Measurements from ENCODE around the gene NRIP3. TPM values are rescaled to one million over a fixed set of nuclear protein-coding genes. Genes with fewer than 3 reads are reported as not detected.
"Not testable (repeated sequence)": the region's sequence is repeated elsewhere in the genome, so short reads cannot be mapped to it uniquely, and the experiment has no call there.

The NRIP3 gene
- total RNA-seq, 2 experiments from 2014 or later: 2.1 to 2.2 TPM

DNA sequence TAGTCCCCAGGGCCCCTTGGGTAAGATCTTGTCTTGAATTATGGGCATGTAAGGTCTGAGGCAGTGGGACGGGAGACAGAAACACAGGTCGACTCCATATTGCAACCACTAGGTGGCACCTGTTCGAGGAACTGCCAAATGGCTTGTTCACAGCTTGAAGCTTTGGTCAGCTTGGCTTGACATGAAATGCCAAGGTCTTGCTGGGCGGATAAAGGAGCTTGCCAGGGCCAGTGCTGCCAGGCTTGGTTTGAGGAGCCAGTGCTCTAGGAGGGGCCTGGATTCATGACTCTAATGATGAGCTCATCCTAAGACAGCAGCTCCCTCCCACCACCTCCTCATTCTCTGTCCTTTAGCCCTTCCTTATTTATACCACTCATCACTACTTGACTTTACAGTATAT, 11.9 kb upstream of the NRIP3 start:
- ChIA-PET POLR2A (no interaction called here), CTCF (interaction anchor here (0.5 to 6.5 kb wide), 39 partner anchors 9 to 905 kb away, joined by 3 to 124 read pairs (median 4); partner anchors contain the start of genes AKIP1 and NRIP3)
- peak; percentile 72 for DNase-seq
- Mint-ChIP-seq H3K4me1 (peaks cover 19% of the 10 kb centered on the region), H3K4me3 (no peak overlapping the region), H3K9me3 (ENCODE audit: low read depth) (no peaks in the 10 kb centered on the region), H3K27ac (no peak overlapping the region), H3K27me3 (peaks cover 10% of the 10 kb centered on the region), H3K36me3 (ENCODE audit: low read depth) (no peaks in the 10 kb centered on the region)
- peak; percentile 93 for ATAC-seq
- intact Hi-C loops (cut with DNase I, micrococcal nuclease): loop anchor here (1.0 kb wide), 3 partner anchors 45 to 491 kb away; no protein-coding TSS in a partner anchor

DNA sequence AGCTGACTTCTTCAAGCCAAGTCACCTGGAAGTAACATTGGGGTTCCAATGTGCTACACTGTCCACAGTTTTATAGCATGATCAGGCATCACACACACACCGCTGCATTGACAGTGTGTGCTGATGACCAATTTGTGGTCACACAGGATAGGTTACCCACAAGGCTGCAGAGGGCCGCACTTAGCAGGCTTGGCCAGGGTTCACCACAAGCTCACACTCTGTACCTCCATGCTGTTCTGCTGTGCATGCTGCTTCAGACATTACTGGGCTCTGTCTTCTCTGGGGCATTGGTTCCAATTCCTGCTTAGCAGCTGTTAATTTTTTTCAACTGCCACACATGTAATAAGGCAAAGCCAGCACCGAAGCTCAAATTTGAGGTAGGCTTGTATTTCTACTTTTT, 11.0 kb upstream of the NRIP3 start:
- Mint-ChIP-seq H3K4me1 (peaks cover 19% of the 10 kb centered on the region), H3K4me3 (no peak overlapping the region), H3K9me3 (ENCODE audit: low read depth) (no peaks in the 10 kb centered on the region), H3K27me3 (peaks cover 10% of the 10 kb centered on the region), H3K36me3 (ENCODE audit: low read depth) (no peaks in the 10 kb centered on the region), H3K27ac (no peak overlapping the region)
- ChIA-PET POLR2A (interaction anchor here (0.8 kb wide), 1 partner anchor 123 kb away, joined by 4 read pairs; no protein-coding TSS in a partner anchor), CTCF (interaction anchor here (0.6 to 6.5 kb wide), 22 partner anchors 8 to 710 kb away, joined by 3 to 124 read pairs (median 6); no protein-coding TSS in a partner anchor)
- DNase-seq (no peak), ATAC-seq (no peak)
- intact Hi-C loops (cut with DNase I, micrococcal nuclease): loop anchor here (1.0 kb wide), 3 partner anchors 45 to 491 kb away; no protein-coding TSS in a partner anchor

GRCh38 chr11:9013373-9013772, 9.6 kb upstream of the NRIP3 start:
- Mint-ChIP-seq H3K36me3 (ENCODE audit: low read depth) (no peaks in the 10 kb centered on the region), H3K27me3 (peaks cover 10% of the 10 kb centered on the region), H3K27ac (no peak overlapping the region), H3K9me3 (ENCODE audit: low read depth) (no peaks in the 10 kb centered on the region), H3K4me1 (peaks cover 19% of the 10 kb centered on the region), H3K4me3 (no peak overlapping the region)
- no peak for DNase-seq
- no peak for ATAC-seq
- POLR2A ChIA-PET: no interaction called here
- CTCF ChIA-PET: interaction anchor here (0.7 to 6.5 kb wide), 7 partner anchors 14 to 493 kb away, joined by 3 to 124 read pairs (median 7); no protein-coding TSS in a partner anchor
- intact Hi-C loops (cut with DNase I, micrococcal nuclease): no loop called here

DNA sequence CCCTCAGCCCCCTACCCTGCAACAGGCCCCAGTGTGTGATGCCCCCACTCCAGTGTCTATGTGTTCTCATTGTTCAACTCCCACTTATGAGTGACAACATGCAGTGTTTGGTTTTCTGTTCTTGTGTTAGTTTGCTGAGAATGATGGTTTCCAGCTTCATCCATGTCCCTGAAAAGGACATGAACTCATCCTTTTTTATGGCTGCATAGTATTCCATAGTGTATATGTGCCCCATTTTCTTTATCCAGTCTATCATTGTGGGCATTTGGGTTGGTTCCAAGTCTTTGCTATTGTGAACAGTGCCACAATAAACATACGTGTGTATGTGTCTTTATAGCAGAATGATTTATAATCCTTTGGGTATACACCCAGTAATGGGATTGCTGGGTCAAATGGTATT, 5.7 kb upstream of the NRIP3 start:
- H3K27ac Mint-ChIP-seq; intact Hi-C loops (cut with DNase I, micrococcal nuclease); POLR2A ChIA-PET; H3K9me3 Mint-ChIP-seq (ENCODE audit: low read depth); H3K4me3 Mint-ChIP-seq; H3K4me1 Mint-ChIP-seq; CTCF ChIA-PET; H3K36me3 Mint-ChIP-seq (ENCODE audit: low read depth); ATAC-seq; DNase-seq: not testable (repeated sequence)
- H3K27me3 Mint-ChIP-seq: peaks cover 22% of the 10 kb centered on the region

- ChIA-PET POLR2A (no interaction called here), CTCF (interaction anchor here (0.6 kb wide), 1 partner anchor 93 kb away, joined by 3 read pairs; no protein-coding TSS in a partner anchor)
- peaks cover 5% of the 10 kb centered on the region for H3K4me1 Mint-ChIP-seq
- intact Hi-C loops (cut with DNase I, micrococcal nuclease): no loop called here
- no peak overlapping the region for H3K4me3 Mint-ChIP-seq
- ATAC-seq (no peak), DNase-seq (no peak)
- H3K27me3 Mint-ChIP-seq: peaks cover 22% of the 10 kb centered on the region
- H3K36me3 Mint-ChIP-seq (ENCODE audit: low read depth): no peaks in the 10 kb centered on the region
- H3K27ac Mint-ChIP-seq: no peak overlapping the region
- H3K9me3 Mint-ChIP-seq (ENCODE audit: low read depth): no peaks in the 10 kb centered on the region
Measured at GRCh38 chr11:9008661-9009060, 4.9 kb upstream of the NRIP3 start.

- H3K27me3 Mint-ChIP-seq: peaks cover 20% of the 10 kb centered on the region
Measured at GRCh38 chr11:9008011-9008550, 4.3 kb upstream of the NRIP3 start.

GRCh38 chr11:9005087-9005486, 1.3 kb upstream of the NRIP3 start:
- CTCF ChIA-PET: interaction anchor here (4.0 kb wide), 1 partner anchor 11 kb away, joined by 29 read pairs; no protein-coding TSS in a partner anchor
- POLR2A ChIA-PET: no interaction called here
- H3K27me3 Mint-ChIP-seq: peaks cover 25% of the 10 kb centered on the region
- H3K4me3 Mint-ChIP-seq: peak overlapping the region; percentile 48
- H3K9me3 Mint-ChIP-seq (ENCODE audit: low read depth): no peaks in the 10 kb centered on the region
- H3K36me3 Mint-ChIP-seq (ENCODE audit: low read depth): no peaks in the 10 kb centered on the region
- peak overlapping the region; percentile 32 for H3K27ac Mint-ChIP-seq
- DNase-seq (no peak), ATAC-seq (no peak)
- peaks cover 27% of the 10 kb centered on the region for H3K4me1 Mint-ChIP-seq
- intact Hi-C loops (cut with DNase I, micrococcal nuclease): no loop called here

More at GRCh38 chr11:9008011-9008550, 4.3 kb upstream of the NRIP3 start:
- DNase-seq (no peak), ATAC-seq (no peak)
- Mint-ChIP-seq H3K36me3 (ENCODE audit: low read depth) (no peaks in the 10 kb centered on the region), H3K27ac (no peak overlapping the region), H3K4me1 (peaks cover 8% of the 10 kb centered on the region), H3K9me3 (ENCODE audit: low read depth) (no peaks in the 10 kb centered on the region), H3K4me3 (no peak overlapping the region)
- CTCF ChIA-PET: interaction anchor here (0.6 to 4.0 kb wide), 3 partner anchors 8 to 527 kb away, joined by 3 to 29 read pairs (median 3); no protein-coding TSS in a partner anchor
- intact Hi-C loops (cut with DNase I, micrococcal nuclease): no loop called here
- POLR2A ChIA-PET: no interaction called here

DNA sequence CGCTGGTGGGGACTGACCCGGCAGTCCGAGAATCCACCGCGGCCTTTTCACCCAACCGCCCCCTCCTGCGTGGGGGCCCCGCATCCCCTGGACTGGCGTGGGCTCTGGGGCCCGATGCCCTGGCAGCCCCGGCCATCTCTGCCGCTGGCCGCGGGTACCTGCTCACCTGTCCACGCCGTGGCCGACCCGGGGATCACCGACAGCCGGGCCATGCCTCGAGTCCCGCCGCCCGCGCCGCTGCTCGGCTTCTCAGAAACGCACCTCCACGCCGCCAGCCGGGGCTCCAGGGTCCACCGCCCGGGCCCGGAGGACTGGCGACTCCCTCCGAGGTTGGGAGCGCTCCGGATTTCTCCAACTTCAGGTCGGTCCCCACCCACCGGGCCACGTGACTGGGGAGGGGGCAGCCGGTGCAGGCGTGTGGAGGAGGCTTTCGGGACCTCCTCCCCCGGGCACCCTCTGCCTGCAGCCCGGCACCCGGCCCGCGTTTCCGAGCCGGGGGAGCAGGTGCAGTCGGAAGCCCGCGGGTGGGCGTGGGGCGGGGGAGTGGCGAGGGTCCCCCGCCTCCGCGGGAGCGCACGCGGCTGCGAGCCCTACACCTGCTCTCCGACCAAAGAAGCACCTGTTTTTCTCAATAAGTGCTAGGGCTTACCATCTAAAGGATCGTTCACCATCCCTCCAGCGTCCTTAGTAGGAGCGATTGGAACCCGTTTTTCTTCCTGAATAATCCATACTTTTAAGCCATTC, 554 bp upstream of the NRIP3 start:
- POLR2A ChIA-PET: interaction anchor here (1.1 kb wide), 1 partner anchor 40 kb away, joined by 3 read pairs; the partner anchor contains the start of gene TMEM9B
- peak overlapping the region; percentile 48 for H3K4me3 Mint-ChIP-seq
- H3K9me3 Mint-ChIP-seq (ENCODE audit: low read depth): no peaks in the 10 kb centered on the region
- peaks cover 27% of the 10 kb centered on the region for H3K4me1 Mint-ChIP-seq
- H3K27me3 Mint-ChIP-seq: peaks cover 29% of the 10 kb centered on the region
- CTCF ChIA-PET: interaction anchor here (0.7 to 4.0 kb wide), 3 partner anchors 12 to 578 kb away, joined by 4 to 29 read pairs (median 14); no protein-coding TSS in a partner anchor
- peak overlapping the region; percentile 32 for H3K27ac Mint-ChIP-seq
- peak; percentile 35 for DNase-seq
- intact Hi-C loops (cut with DNase I, micrococcal nuclease): loop anchor here (5.0 kb wide), 6 partner anchors 133 to 1303 kb away; partner anchors contain the start of genes ADM (in 1 of the 2) and IPO7 (in 1 of the 2)
- ATAC-seq: no peak
- no peaks in the 10 kb centered on the region for H3K36me3 Mint-ChIP-seq (ENCODE audit: low read depth)

DNA sequence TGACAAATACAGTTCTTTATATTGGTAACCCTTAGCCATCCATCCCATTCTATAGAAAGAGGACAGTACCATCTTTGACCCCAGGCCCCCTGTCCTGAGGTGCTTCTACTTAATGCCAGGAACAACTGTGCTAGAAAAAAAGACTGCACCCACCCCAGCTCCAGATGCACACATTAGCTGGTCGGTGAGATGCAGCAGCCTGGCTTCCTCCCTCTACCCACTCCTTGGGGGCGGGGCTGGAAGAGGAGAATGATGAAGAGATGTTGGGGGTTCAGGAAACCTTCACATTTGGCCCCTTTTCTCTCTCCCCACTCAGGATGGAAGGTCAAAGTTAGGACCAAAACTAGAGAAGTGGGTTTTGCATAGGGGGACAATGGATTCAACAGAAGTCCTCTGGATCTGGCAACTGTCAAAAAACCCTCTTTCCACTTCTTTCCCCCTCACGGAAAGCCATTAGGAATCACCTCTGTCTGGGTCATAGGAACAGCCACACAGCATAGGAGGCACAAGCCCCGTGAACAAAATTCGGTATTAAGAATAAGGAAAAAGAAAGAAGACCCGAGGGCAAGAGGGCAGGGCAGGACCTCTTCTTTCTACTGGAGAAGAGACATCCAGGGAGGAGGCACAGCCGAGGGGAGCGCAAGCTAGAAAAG, 755 bp downstream of the NRIP3 start:
- peak overlapping the region; percentile 65 for H3K4me3 Mint-ChIP-seq
- H3K4me1 Mint-ChIP-seq: peaks cover 27% of the 10 kb centered on the region
- peaks cover 36% of the 10 kb centered on the region for H3K27me3 Mint-ChIP-seq
- intact Hi-C loops (cut with DNase I, micrococcal nuclease): loop anchor here (1.0 to 5.0 kb wide), 11 partner anchors 38 to 1304 kb away; partner anchors contain the start of genes ADM (in 1 of the 2), IPO7 (in 1 of the 2), TMEM9B (in 1 of the 2) and ZNF143 (in 1 of the 2)
- DNase-seq: peak; percentile 49
- peak overlapping the region; percentile 38 for H3K27ac Mint-ChIP-seq
- ATAC-seq: no peak
- H3K9me3 Mint-ChIP-seq (ENCODE audit: low read depth): no peaks in the 10 kb centered on the region
- POLR2A ChIA-PET: interaction anchor here (0.6 to 1.1 kb wide), 3 partner anchors 39 to 135 kb away, joined by 3 to 4 read pairs (median 3); partner anchors contain the start of gene TMEM9B
- CTCF ChIA-PET: interaction anchor here (0.6 to 2.4 kb wide), 3 partner anchors 13 to 65 kb away, joined by 3 to 14 read pairs (median 4); no protein-coding TSS in a partner anchor
- H3K36me3 Mint-ChIP-seq (ENCODE audit: low read depth): no peaks in the 10 kb centered on the region

DNA sequence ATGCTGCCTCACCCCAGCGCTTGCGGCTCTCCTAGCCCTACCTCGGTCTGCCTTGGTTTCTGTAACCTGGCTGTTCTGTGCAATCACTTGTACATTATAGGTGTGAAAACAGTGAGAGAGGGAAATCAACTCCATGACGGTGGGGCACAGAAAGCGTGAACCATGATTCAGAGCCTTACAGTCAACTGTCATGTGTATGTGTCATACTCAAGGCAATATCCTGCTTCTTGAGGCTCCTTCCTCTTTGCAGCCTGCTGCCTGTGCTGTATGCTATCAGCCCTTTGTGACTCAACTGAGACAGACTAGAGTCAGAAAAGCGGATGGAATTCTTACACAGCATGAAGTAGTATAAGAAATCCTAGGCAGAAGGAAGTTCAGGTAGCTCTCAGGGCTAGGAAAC, 2.1 kb downstream of the NRIP3 start:
- H3K4me1 Mint-ChIP-seq: peaks cover 27% of the 10 kb centered on the region
- H3K4me3 Mint-ChIP-seq: no peak overlapping the region
- peak; percentile 79 for DNase-seq
- H3K36me3 Mint-ChIP-seq (ENCODE audit: low read depth): no peaks in the 10 kb centered on the region
- peaks cover 39% of the 10 kb centered on the region for H3K27me3 Mint-ChIP-seq
- CTCF ChIA-PET: interaction anchor here (1.2 to 2.4 kb wide), 2 partner anchors 13 to 14 kb away, joined by 3 to 14 read pairs; no protein-coding TSS in a partner anchor
- POLR2A ChIA-PET: no interaction called here
- no peak overlapping the region for H3K27ac Mint-ChIP-seq
- peak; percentile 97 for ATAC-seq
- intact Hi-C loops (cut with DNase I, micrococcal nuclease): loop anchor here (1.0 to 5.0 kb wide), 14 partner anchors 37 to 1306 kb away; partner anchors contain the start of genes TMEM9B (in 2 of the 2), ADM (in 1 of the 2), IPO7 (in 1 of the 2) and ZNF143 (in 1 of the 2)
- H3K9me3 Mint-ChIP-seq (ENCODE audit: low read depth): no peaks in the 10 kb centered on the region

DNA sequence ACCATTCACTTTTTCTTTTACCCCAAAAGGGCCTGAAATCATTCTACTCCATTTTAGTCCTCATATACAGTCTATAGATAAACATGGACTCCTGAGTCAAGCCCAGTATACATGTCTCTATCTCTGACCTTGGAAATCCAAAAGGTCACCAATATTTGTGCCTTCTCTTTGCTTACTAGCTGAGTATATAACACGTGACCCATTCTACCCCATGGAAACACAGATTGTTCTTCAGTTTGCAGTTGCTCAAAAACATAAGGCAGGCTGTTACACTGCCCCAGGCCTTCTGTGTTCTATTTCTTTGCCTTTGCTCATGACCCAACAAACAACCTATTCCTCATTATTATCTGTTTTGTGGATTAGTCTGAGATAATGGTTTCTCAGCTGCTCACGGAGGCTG, 5.8 kb downstream of the NRIP3 start:
- H3K27me3 Mint-ChIP-seq: peaks cover 24% of the 10 kb centered on the region
- ATAC-seq: no peak
- no peaks in the 10 kb centered on the region for H3K36me3 Mint-ChIP-seq (ENCODE audit: low read depth)
- POLR2A ChIA-PET: no interaction called here
- intact Hi-C loops (cut with DNase I, micrococcal nuclease): no loop called here
- peaks cover 18% of the 10 kb centered on the region for H3K4me1 Mint-ChIP-seq
- CTCF ChIA-PET: interaction anchor here (0.6 to 1.4 kb wide), 4 partner anchors 8 to 1392 kb away, joined by 3 to 12 read pairs (median 4); no protein-coding TSS in a partner anchor
- H3K4me3 Mint-ChIP-seq: no peak overlapping the region
- no peak overlapping the region for H3K27ac Mint-ChIP-seq
- no peaks in the 10 kb centered on the region for H3K9me3 Mint-ChIP-seq (ENCODE audit: low read depth)
- no peak for DNase-seq

Data from activated CD4-positive, alpha-beta T cell treated with anti-CD3 and anti-CD28 coated beads for 36 hours (primary cell).